Progenitor cell of endocrine pancreas (in vitro differentiated cells): Measurements from ENCODE around the gene NT5DC2. TPM values are rescaled to one million over a fixed set of nuclear protein-coding genes. Genes with fewer than 3 reads are reported as not detected.

ENCODE experiments used
- DNase-seq: peaks from one replicate; pipeline ENCODE4 v3.0.0; 2021; ENCODE audit warnings: low spot score; ENCODE audit not compliant: unreplicated experiment
- H3K27ac Mint-ChIP-seq: 2 replicates; pipeline ENCODE4 v1.8.0; 2021; ENCODE audit warnings: mild to moderate bottlenecking, moderate library complexity, mixed read lengths
- H3K27me3 Mint-ChIP-seq: 2 replicates; pipeline ENCODE4 v1.8.0; 2021; ENCODE audit warnings: mixed read lengths
- H3K36me3 Mint-ChIP-seq: 2 replicates; pipeline ENCODE4 v1.8.0; 2022; ENCODE audit warnings: mixed read lengths; ENCODE audit not compliant: insufficient read depth
- H3K4me1 Mint-ChIP-seq: 2 replicates; pipeline ENCODE4 v1.8.0; 2021; ENCODE audit warnings: low read depth, mixed read lengths
- H3K4me3 Mint-ChIP-seq: 2 replicates; pipeline ENCODE4 v1.8.0; 2021; ENCODE audit warnings: low read depth, mild to moderate bottlenecking, moderate library complexity, mixed read lengths
- H3K9me3 Mint-ChIP-seq: 2 replicates; pipeline ENCODE4 v1.8.0; 2021; ENCODE audit warnings: low read depth, mixed read lengths
- CTCF ChIP-seq: fragments of 200-600 bp; sonication (generic); IDR thresholded peaks from one replicate; pipeline ENCODE4 v1.5.0; 2021; ENCODE audit warnings: antibody characterized with exemption, mild to moderate bottlenecking; ENCODE audit not compliant: unreplicated experiment
- total RNA-seq: library from RNA; stranded (reverse); gene quantifications from 2 replicates; pipeline ENCODE4 v1.2.1, GENCODE V29; 2021

The NT5DC2 gene
- total RNA-seq, 1 donor from 2014 or later: 269 TPM

- Mint-ChIP-seq H3K36me3 (peaks cover 7% of the 10 kb centered on the region), H3K4me1 (peaks cover 1% of the 10 kb centered on the region), H3K4me3 (no peak overlapping the region), H3K27me3 (peaks cover 3% of the 10 kb centered on the region), H3K9me3 (no peaks in the 10 kb centered on the region), H3K27ac (no peak overlapping the region)
- no peak for DNase-seq
- TF ChIP-seq CTCF: no peak
Measured at GRCh38 chr3:52522651-52523251, 10.9 kb downstream of the NT5DC2 start.

- H3K4me1 Mint-ChIP-seq: peaks cover 1% of the 10 kb centered on the region
- no peak for TF ChIP-seq CTCF
- H3K4me3 Mint-ChIP-seq: no peak overlapping the region
- H3K9me3 Mint-ChIP-seq: no peaks in the 10 kb centered on the region
- peaks cover 7% of the 10 kb centered on the region for H3K36me3 Mint-ChIP-seq
- DNase-seq: no peak
- H3K27me3 Mint-ChIP-seq: peaks cover 3% of the 10 kb centered on the region
- H3K27ac Mint-ChIP-seq: no peak overlapping the region
Measured at GRCh38 chr3:52521881-52522650, 11.6 kb downstream of the NT5DC2 start.

- Mint-ChIP-seq H3K4me1 (peaks cover 1% of the 10 kb centered on the region), H3K36me3 (peaks cover 6% of the 10 kb centered on the region), H3K9me3 (no peaks in the 10 kb centered on the region), H3K4me3 (no peak overlapping the region), H3K27ac (no peak overlapping the region), H3K27me3 (peaks cover 3% of the 10 kb centered on the region)
- DNase-seq: no peak
- TF ChIP-seq CTCF: no peak
Measured at GRCh38 chr3:52521488-52521824, 12.2 kb downstream of the NT5DC2 start.

GRCh38 chr3:52520716-52521487, 12.8 kb downstream of the NT5DC2 start:
- no peaks in the 10 kb centered on the region for H3K9me3 Mint-ChIP-seq
- H3K27ac Mint-ChIP-seq: no peak overlapping the region
- H3K4me3 Mint-ChIP-seq: no peak overlapping the region
- no peak for DNase-seq
- H3K36me3 Mint-ChIP-seq: peaks cover 4% of the 10 kb centered on the region
- no peak for TF ChIP-seq CTCF
- peaks cover 3% of the 10 kb centered on the region for H3K27me3 Mint-ChIP-seq
- peaks cover 1% of the 10 kb centered on the region for H3K4me1 Mint-ChIP-seq

- no peak for TF ChIP-seq CTCF
- no peak overlapping the region for H3K4me3 Mint-ChIP-seq
- DNase-seq: no peak
- H3K27me3 Mint-ChIP-seq: peaks cover 5% of the 10 kb centered on the region
- peaks cover 4% of the 10 kb centered on the region for H3K36me3 Mint-ChIP-seq
- H3K9me3 Mint-ChIP-seq: no peaks in the 10 kb centered on the region
- H3K4me1 Mint-ChIP-seq: peaks cover 2% of the 10 kb centered on the region
- H3K27ac Mint-ChIP-seq: no peak overlapping the region
Measured at GRCh38 chr3:52520141-52520667, 13.5 kb downstream of the NT5DC2 start.
